ENCODE results near the gene TBC1D21.

- TF ChIP-seq POLR2AphosphoS5 (IDR thresholded peaks at IDR 0.05; ENCODE audit: low read depth, low read length) (no peak), POU2F2 (IDR thresholded peaks at IDR 0.05; ENCODE audit: low read depth, low read length) (no peak), POLR2A (IDR thresholded peaks at IDR 0.05; ENCODE audit: low read depth, low read length) (no peak), TAF1 (IDR thresholded peaks at IDR 0.05; ENCODE audit: low read depth, low read length) (no peak), SPI1 (IDR thresholded peaks at IDR 0.05; ENCODE audit: low read depth, low read length) (no peak)
Measured at GRCh38 chr15:73902121-73903020, 29.0 kb downstream of the TBC1D21 start.
